HCT116 (cell line): ENCODE results near the gene ZBTB16. TPM values are rescaled to one million over a fixed set of nuclear protein-coding genes. Genes with fewer than 3 reads are reported as not detected.

ENCODE experiments used
- ATAC-seq: fragments of 200-7000 bp; cut with Tn5 transposase; 2 replicates; pipeline ENCODE4 v1.9.1; 2020; ENCODE audit warnings: mild to moderate bottlenecking, moderate library complexity
- BruUV-seq: library from RNA; stranded (reverse); fragments of 400-500 nt; replicated peaks from 2 replicates; lab custom pipeline; 2021; lab: Mats Ljungman, UMichigan
- CTCF ChIA-PET: fragments of 300-600 bp; sonication (Branson Sonifier 250); formaldehyde crosslinking; loops from one replicate; lab custom pipeline; 2021; ENCODE audit warnings: antibody characterized with exemption; lab: Charles Lee
- POLR2A ChIA-PET: fragments of 300-600, 350-600 bp; sonication (Branson Sonifier 250); formaldehyde crosslinking; loops from one replicate; lab custom pipeline; 2021; ENCODE audit warnings: antibody characterized with exemption; lab: Charles Lee
- RAD21 ChIA-PET, 2 experiments: fragments of 300-600 bp; sonication (Branson Sonifier 250); formaldehyde crosslinking; loops; one replicate each; lab custom pipeline; 2023; ENCODE audit warnings: low total read pairs in 2 of 2; ENCODE audit not compliant: uncharacterized antibody in 2 of 2, unreplicated experiment in 2 of 2, low non-redundant PET in 1 of 2; lab: Charles Lee
- DNase-seq: peaks from one replicate; pipeline ENCODE4 v3.0.0-alpha.2; 2010; ENCODE audit warnings: low read depth, low spot score
- H2AFZ ChIP-seq: fragments of 200-600 bp; shearing (Covaris generic), sonication (generic); 2 replicates; pipeline ENCODE4 v1.6.1; 2017; ENCODE audit warnings: low read depth, mixed run types, mixed read lengths, antibody characterized with exemption, low read length; ENCODE audit not compliant: poor library complexity, severe bottlenecking
- H3K27ac ChIP-seq: 2 replicates; pipeline ENCODE4 v1.5.1; 2012; ENCODE audit warnings: low read depth, low read length
- H3K27me3 ChIP-seq: fragments of 200-600 bp; sonication (generic); 2 replicates; pipeline ENCODE4 v1.6.1; 2016; ENCODE audit warnings: mixed run types, low read length, mixed read lengths; ENCODE audit not compliant: insufficient read depth
- H3K36me3 ChIP-seq, 2 experiments: fragments of 200-500 bp in 1 of 2; fragments of 200-600 bp in 1 of 2; sonication (Bioruptor generic) in 1 of 2; sonication (generic) in 1 of 2; 2 replicates each; pipeline versions ENCODE4 v1.5.1 to v1.6.1; 2014 to 2016; ENCODE audit warnings: low read length in 2 of 2, inconsistent platforms in 1 of 2, mixed read lengths in 1 of 2, mixed run types in 1 of 2; ENCODE audit not compliant: insufficient read depth in 2 of 2, control insufficient read depth in 1 of 2
- H3K4me1 ChIP-seq, 2 experiments: fragments of 200-600 bp in 1 of 2; sonication (generic) in 1 of 2; 2 replicates each; pipeline versions ENCODE4 v1.5.1 to v1.6.1; 2012 to 2017; ENCODE audit warnings: low read length in 2 of 2, inconsistent platforms in 1 of 2, mild to moderate bottlenecking in 1 of 2, mixed read lengths in 1 of 2, mixed run types in 1 of 2, moderate library complexity in 1 of 2; ENCODE audit not compliant: insufficient read depth in 2 of 2, control insufficient read depth in 1 of 2
- H3K4me2 ChIP-seq: fragments of 200-600 bp; sonication (generic); 2 replicates; pipeline ENCODE4 v1.6.1; 2017; ENCODE audit warnings: mixed run types, low read length, mixed read lengths
- H3K4me3 ChIP-seq, 2 experiments: fragments of 200-600 bp in 1 of 2; sonication (generic) in 1 of 2; replicated peaks in 1 of 2; 2 replicates each; pipeline ENCODE4 v1.5.1; 2011 to 2016; ENCODE audit warnings: low read length in 2 of 2, control low read depth in 1 of 2, low read depth in 1 of 2, mild to moderate bottlenecking in 1 of 2, mixed read lengths in 1 of 2, mixed run types in 1 of 2
- H3K79me2 ChIP-seq: fragments of 200-600 bp; sonication (generic); 2 replicates; pipeline ENCODE4 v1.6.1; 2017; ENCODE audit warnings: mild to moderate bottlenecking, mixed run types, low read length, moderate library complexity, mixed read lengths; ENCODE audit not compliant: insufficient read depth
- H3K9ac ChIP-seq: fragments of 200-600 bp; sonication (generic); 2 replicates; pipeline ENCODE4 v1.6.1; 2016; ENCODE audit warnings: low read length, mixed read lengths
- H3K9me2 ChIP-seq: fragments of 200-600 bp; sonication (generic), shearing (Covaris generic); 2 replicates; pipeline ENCODE4 v1.6.1; 2017; ENCODE audit warnings: mixed run types, mild to moderate bottlenecking, moderate library complexity; ENCODE audit not compliant: insufficient read depth
- H3K9me3 ChIP-seq, 2 experiments: fragments of 200-500 bp in 1 of 2; fragments of 200-600 bp in 1 of 2; sonication (Bioruptor generic) in 1 of 2; sonication (generic) in 1 of 2; 2 replicates each; pipeline ENCODE4 v1.6.1; 2014 to 2017; ENCODE audit warnings: low read length in 2 of 2, mixed read lengths in 2 of 2, inconsistent platforms in 1 of 2, low read depth in 1 of 2, mild to moderate bottlenecking in 1 of 2, mixed run types in 1 of 2, moderate library complexity in 1 of 2; ENCODE audit not compliant: control insufficient read depth in 1 of 2, insufficient read depth in 1 of 2
- H4K20me1 ChIP-seq: fragments of 200-600 bp; sonication (generic), shearing (Covaris generic); 2 replicates; pipeline ENCODE4 v1.6.1; 2017; ENCODE audit warnings: mixed run types, mild to moderate bottlenecking, moderate library complexity; ENCODE audit not compliant: insufficient read depth
- CTCF ChIP-seq, 3 experiments: fragments of 200-600 bp in 1 of 3; sonication (generic) in 1 of 3; IDR thresholded peaks in 2 of 3; conservative IDR thresholded peaks in 1 of 3; 2 replicates each; pipeline ENCODE4 v1.5.1; 2012 to 2017; ENCODE audit warnings: low read depth in 2 of 3, low read length in 2 of 3, antibody characterized with exemption in 1 of 3, borderline replicate concordance in 1 of 3, control low read depth in 1 of 3, mild to moderate bottlenecking in 1 of 3, mixed read lengths in 1 of 3, mixed run types in 1 of 3, moderate library complexity in 1 of 3; ENCODE audit not compliant: insufficient read depth in 1 of 3
- ELF1 ChIP-seq: IDR thresholded peaks from 2 replicates; pipeline ENCODE4 v1.6.1; 2012; ENCODE audit warnings: low read depth, borderline replicate concordance
- EZH2 ChIP-seq: fragments of 200-600 bp; sonication (generic); IDR thresholded peaks from 2 replicates; pipeline ENCODE4 v1.6.1; 2017; ENCODE audit warnings: antibody characterized with exemption, mixed run types
- POLR2A ChIP-seq: IDR thresholded peaks from 2 replicates; pipeline ENCODE4 v1.7.0; 2011; ENCODE audit warnings: borderline replicate concordance; ENCODE audit not compliant: insufficient read depth, insufficient read length; ENCODE audit errors: extremely low read depth
- POLR2AphosphoS5 ChIP-seq: IDR thresholded peaks from 2 replicates; pipeline ENCODE4 v1.6.1; 2011; ENCODE audit warnings: mild to moderate bottlenecking, low read depth, low read length, moderate library complexity
- REST ChIP-seq: IDR thresholded peaks from 2 replicates; pipeline ENCODE4 v1.6.1; 2012; ENCODE audit warnings: low read depth
- ZBTB33 ChIP-seq: IDR thresholded peaks from 2 replicates; pipeline ENCODE4 v1.6.1; 2011; ENCODE audit warnings: mild to moderate bottlenecking, low read length, moderate library complexity; ENCODE audit not compliant: insufficient replicate concordance; ENCODE audit errors: extremely low read depth
- intact Hi-C: fragments of 100-400 bp; cut with micrococcal nuclease; formaldehyde crosslinking; loops from 2 replicates; pipeline ENCODE4 v1.10.0; 2022
- total RNA-seq: library from RNA; stranded (reverse); gene quantifications from one replicate; pipeline ENCODE4 v1.2.1, GENCODE V29; 2021; ENCODE audit not compliant: unreplicated experiment
- TF ChIP-seq, protein P1 (sequence below): IDR thresholded peaks from 2 replicates; pipeline ENCODE4 v1.6.1; 2012

The ZBTB16 gene
- total RNA-seq, 1 experiment from 2014 or later, result 0.30 TPM

- H3K9ac ChIP-seq, result no peak overlapping the region
- no peaks in the 10 kb centered on the region for H3K9me2 ChIP-seq
- ChIA-PET RAD21 (no interaction called here), CTCF (interaction anchor here (1.9 kb wide), 1 partner anchor 10 kb away, joined by 5 read pairs; no protein-coding TSS in a partner anchor), POLR2A (no interaction called here)
- H3K4me3 ChIP-seq, result no peak overlapping the region
- no peaks in the 10 kb centered on the region for H3K36me3 ChIP-seq
- TF ChIP-seq EZH2 (no peak), POLR2AphosphoS5 (no peak), ELF1 (no peak), CTCF (IDR thresholded peaks at IDR 0.05 in 2 of 3, conservative IDR thresholded peaks at IDR 0.05 in 1 of 3; ENCODE audit: borderline replicate concordance in 1 of 3, insufficient read depth in 1 of 3, low read depth in 2 of 3, low read length in 2 of 3) (no peak), POLR2A (no peak), REST (no peak), ZBTB33 (no peak)
- TF ChIP-seq, protein P1, sequence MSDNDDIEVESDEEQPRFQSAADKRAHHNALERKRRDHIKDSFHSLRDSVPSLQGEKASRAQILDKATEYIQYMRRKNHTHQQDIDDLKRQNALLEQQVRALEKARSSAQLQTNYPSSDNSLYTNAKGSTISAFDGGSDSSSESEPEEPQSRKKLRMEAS, result no peak
- no peak overlapping the region for H2AFZ ChIP-seq
- ATAC-seq, result no peak
- H3K27ac ChIP-seq, result no peak overlapping the region
- no peaks in the 10 kb centered on the region for H4K20me1 ChIP-seq
- DNase-seq, result no peak
- intact Hi-C loops, result no loop called here
- no peaks in the 10 kb centered on the region for H3K9me3 ChIP-seq
- no TSS peak for BruUV-seq
- H3K27me3 ChIP-seq, result peaks cover 4% of the 10 kb centered on the region; the same call in 1 of the 2 replicates
- no peak overlapping the region for H3K4me2 ChIP-seq
- H3K79me2 ChIP-seq, result no peaks in the 10 kb centered on the region
- H3K4me1 ChIP-seq, result no peaks in the 10 kb centered on the region
These were observed 191.7 kb downstream of the ZBTB16 start for GRCh38 chr11:114250993-114251814.
